Mesothelial cell of epicardium (in vitro differentiated cells): Measurements from ENCODE around the gene ME3. TPM values are rescaled to one million over a fixed set of nuclear protein-coding genes. Genes with fewer than 3 reads are reported as not detected.
A peak's percentile ranks its signal among the peaks of the same experiment; 100 is the strongest.

Experiments used
- DNase-seq, 2 experiments: peaks; one replicate each; pipeline ENCODE4 v3.0.0; 2021; ENCODE audit warnings: low spot score in 2 of 2; ENCODE audit not compliant: unreplicated experiment in 2 of 2
- H3K27ac Mint-ChIP-seq: 2 replicates; pipeline ENCODE4 v1.8.0; 2021; ENCODE audit warnings: mixed read lengths
- H3K27me3 Mint-ChIP-seq: 2 replicates; pipeline ENCODE4 v1.8.0; 2021; ENCODE audit warnings: low read depth, mixed read lengths
- H3K36me3 Mint-ChIP-seq: 2 replicates; pipeline ENCODE4 v1.8.0; 2021; ENCODE audit warnings: mixed read lengths
- H3K4me1 Mint-ChIP-seq: 2 replicates; pipeline ENCODE4 v1.8.0; 2021; ENCODE audit warnings: mixed read lengths
- H3K4me3 Mint-ChIP-seq: 2 replicates; pipeline ENCODE4 v1.8.0; 2021; ENCODE audit warnings: mild to moderate bottlenecking, moderate library complexity, mixed read lengths
- H3K9me3 Mint-ChIP-seq: 2 replicates; pipeline ENCODE4 v1.8.0; 2021; ENCODE audit warnings: mixed read lengths
- CTCF ChIP-seq: fragments of 200-600 bp; sonication (generic); IDR thresholded peaks from one replicate; pipeline ENCODE4 v1.5.0; 2021; ENCODE audit warnings: antibody characterized with exemption; ENCODE audit not compliant: unreplicated experiment
- total RNA-seq: library from RNA; stranded (reverse); gene quantifications from 3 replicates; pipeline ENCODE4 v1.2.1, GENCODE V29; 2021

Gene ME3
- total RNA-seq, 1 donor from 2014 or later, result 11.8 TPM

DNA sequence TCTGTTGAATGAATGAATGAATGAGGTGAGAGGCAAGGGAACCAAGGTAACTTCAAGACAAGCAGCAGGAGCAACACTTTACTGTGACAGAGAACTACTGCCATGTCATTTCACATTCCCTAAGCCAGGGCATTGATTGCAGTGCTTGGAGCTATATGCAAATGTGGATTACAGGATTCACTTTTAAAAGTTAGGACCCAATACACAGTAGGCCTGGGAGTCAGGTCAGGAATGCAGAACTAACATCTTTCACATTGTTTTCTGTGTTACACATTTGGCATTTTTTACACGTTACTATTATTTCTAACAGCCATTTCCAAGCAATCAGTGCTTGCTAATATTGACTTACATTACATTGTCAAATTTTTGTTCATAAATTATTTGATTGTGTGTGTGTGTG is 26.2 kb upstream of the ME3 start:
- Mint-ChIP-seq H3K4me1 (peaks cover 86% of the 10 kb centered on the region), H3K27me3 (no peaks in the 10 kb centered on the region), H3K9me3 (no peaks in the 10 kb centered on the region), H3K27ac (no peak overlapping the region), H3K4me3 (no peak overlapping the region), H3K36me3 (no peaks in the 10 kb centered on the region)
- TF ChIP-seq CTCF, result no peak
- no peak for DNase-seq

DNA sequence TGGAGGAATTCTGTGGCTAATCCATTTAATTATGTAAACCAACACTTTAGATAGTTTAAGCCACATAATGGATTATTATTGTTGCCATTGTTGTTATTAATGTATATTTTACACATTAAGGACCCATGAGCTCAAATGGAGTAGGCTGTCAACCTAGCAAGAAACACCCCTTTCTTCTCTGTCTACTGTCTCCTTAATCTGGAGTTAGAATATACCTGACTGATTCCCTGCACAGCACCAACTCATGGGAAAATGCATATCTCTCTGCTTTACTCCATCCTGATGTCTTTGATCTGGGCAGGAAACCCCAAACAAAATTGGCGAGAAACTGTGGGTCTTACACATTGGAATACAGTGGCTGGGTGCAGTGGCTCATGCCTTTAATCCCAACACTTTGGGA is 24.0 kb upstream of the ME3 start:
- H3K27ac Mint-ChIP-seq, result peak overlapping the region; percentile 92
- H3K27me3 Mint-ChIP-seq, result no peaks in the 10 kb centered on the region
- no peaks in the 10 kb centered on the region for H3K36me3 Mint-ChIP-seq
- no peak for TF ChIP-seq CTCF
- DNase-seq, result no peak
- H3K4me3 Mint-ChIP-seq, result no peak overlapping the region
- peaks cover 80% of the 10 kb centered on the region for H3K4me1 Mint-ChIP-seq
- no peaks in the 10 kb centered on the region for H3K9me3 Mint-ChIP-seq

- no peak for TF ChIP-seq CTCF
- H3K27ac Mint-ChIP-seq, result peak overlapping the region; percentile 92
- DNase-seq, result no peak
- H3K9me3 Mint-ChIP-seq, result no peaks in the 10 kb centered on the region
- peaks cover 75% of the 10 kb centered on the region for H3K4me1 Mint-ChIP-seq
- H3K27me3 Mint-ChIP-seq, result no peaks in the 10 kb centered on the region
- H3K36me3 Mint-ChIP-seq, result no peaks in the 10 kb centered on the region
- no peak overlapping the region for H3K4me3 Mint-ChIP-seq
Measured at GRCh38 chr11:86696004-86696403, 23.6 kb upstream of the ME3 start.

DNA sequence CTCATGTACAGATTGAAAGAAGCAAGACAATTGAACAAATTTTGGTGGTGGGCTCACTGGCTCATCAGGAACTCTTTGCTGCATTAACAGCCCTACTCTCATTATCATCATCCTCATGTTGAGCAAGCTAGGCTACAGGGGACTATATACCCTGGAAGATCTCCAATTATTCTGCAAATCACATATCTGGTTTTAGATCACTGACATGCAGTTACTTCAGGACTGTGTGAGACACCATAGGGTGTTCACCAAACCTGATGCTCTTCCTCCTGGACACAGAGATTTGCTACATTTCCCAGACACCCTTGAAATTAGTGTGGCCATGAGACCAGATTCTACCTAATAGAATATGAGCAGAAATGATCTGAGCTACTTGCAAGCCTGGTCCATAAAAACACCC is 23.0 kb upstream of the ME3 start:
- H3K27ac Mint-ChIP-seq, result peak overlapping the region; percentile 92
- no peak overlapping the region for H3K4me3 Mint-ChIP-seq
- no peak for DNase-seq
- no peak for TF ChIP-seq CTCF
- no peaks in the 10 kb centered on the region for H3K9me3 Mint-ChIP-seq
- no peaks in the 10 kb centered on the region for H3K27me3 Mint-ChIP-seq
- H3K36me3 Mint-ChIP-seq, result no peaks in the 10 kb centered on the region
- peaks cover 69% of the 10 kb centered on the region for H3K4me1 Mint-ChIP-seq

DNA sequence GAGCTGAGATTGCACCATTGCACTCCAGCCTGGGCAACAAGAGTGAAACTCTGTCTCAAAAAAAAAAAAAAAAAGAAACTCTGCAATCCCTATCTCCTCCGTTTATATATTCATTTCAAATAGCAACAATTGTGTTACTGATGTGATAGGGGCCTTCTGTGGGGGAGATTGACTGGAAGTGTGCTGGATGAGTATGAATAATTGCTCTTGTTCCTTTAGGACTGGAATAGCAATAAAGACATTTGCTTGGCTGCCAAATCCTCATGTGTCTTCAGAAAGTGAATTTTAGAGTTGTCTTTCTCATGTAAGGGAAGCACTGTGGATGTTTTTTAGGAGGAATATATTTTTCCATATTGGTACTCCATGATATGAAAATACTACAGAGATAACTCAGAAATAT is 21.1 kb upstream of the ME3 start:
- H3K4me1 Mint-ChIP-seq, result peaks cover 62% of the 10 kb centered on the region
- no peak for TF ChIP-seq CTCF
- peak overlapping the region; percentile 3 for H3K27ac Mint-ChIP-seq
- no peak for DNase-seq
- no peak overlapping the region for H3K4me3 Mint-ChIP-seq
- no peaks in the 10 kb centered on the region for H3K27me3 Mint-ChIP-seq
- no peaks in the 10 kb centered on the region for H3K9me3 Mint-ChIP-seq
- H3K36me3 Mint-ChIP-seq, result no peaks in the 10 kb centered on the region

DNA sequence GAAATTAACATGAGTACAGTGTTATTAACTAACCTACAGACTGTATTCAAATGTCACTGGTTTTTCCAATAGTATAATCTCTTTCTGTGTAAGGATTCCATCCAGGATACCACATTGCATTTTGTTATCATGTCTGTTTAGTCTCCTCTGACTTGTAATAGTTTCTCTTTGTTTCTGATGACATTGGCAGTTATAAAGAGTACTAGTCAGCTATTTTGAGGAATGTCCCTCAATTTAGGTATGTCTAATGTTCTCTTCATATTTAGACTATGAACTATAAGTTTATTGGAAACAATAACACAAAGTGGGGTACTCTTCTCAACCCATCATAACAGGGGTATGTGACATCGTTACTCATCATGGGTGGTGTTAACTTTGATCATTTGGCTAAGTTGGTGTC is 20.3 kb upstream of the ME3 start:
- H3K4me1 Mint-ChIP-seq, result peaks cover 57% of the 10 kb centered on the region
- no peak overlapping the region for H3K4me3 Mint-ChIP-seq
- H3K36me3 Mint-ChIP-seq, result no peaks in the 10 kb centered on the region
- no peak for TF ChIP-seq CTCF
- H3K9me3 Mint-ChIP-seq, result no peaks in the 10 kb centered on the region
- H3K27me3 Mint-ChIP-seq, result no peaks in the 10 kb centered on the region
- no peak overlapping the region for H3K27ac Mint-ChIP-seq
- no peak for DNase-seq
